Measurements from ENCODE around the gene EXOC2. TPM values are rescaled to one million over a fixed set of nuclear protein-coding genes. Genes with fewer than 3 reads are reported as not detected.
A peak's percentile ranks its signal among the peaks of the same experiment; 100 is the strongest.
"Not testable (repeated sequence)": the region's sequence is repeated elsewhere in the genome, so short reads cannot be mapped to it uniquely, and the experiment has no call there.

The EXOC2 gene
- total RNA-seq, 1 donor from 2014 or later: 27.2 TPM

- DNase-seq (ENCODE audit: low spot score) (no peak), ATAC-seq (peak; percentile 80)
- intact Hi-C loops (cut with DNase I): no loop called here
These were observed 130.8 kb downstream of the EXOC2 start for GRCh38 chr6:562052-562676.

GRCh38 chr6:561335-561734, 131.6 kb downstream of the EXOC2 start:
- intact Hi-C loops (cut with DNase I); ATAC-seq; DNase-seq (ENCODE audit: low spot score): not testable (repeated sequence)

- no peak for DNase-seq (ENCODE audit: low spot score)
- intact Hi-C loops (cut with DNase I): no loop called here
- ATAC-seq: no peak
These were observed 134.0 kb downstream of the EXOC2 start for GRCh38 chr6:558959-559358.

- intact Hi-C loops (cut with DNase I): no loop called here
- ATAC-seq: no peak
These were observed 134.8 kb downstream of the EXOC2 start for GRCh38 chr6:558089-558488.

DNA sequence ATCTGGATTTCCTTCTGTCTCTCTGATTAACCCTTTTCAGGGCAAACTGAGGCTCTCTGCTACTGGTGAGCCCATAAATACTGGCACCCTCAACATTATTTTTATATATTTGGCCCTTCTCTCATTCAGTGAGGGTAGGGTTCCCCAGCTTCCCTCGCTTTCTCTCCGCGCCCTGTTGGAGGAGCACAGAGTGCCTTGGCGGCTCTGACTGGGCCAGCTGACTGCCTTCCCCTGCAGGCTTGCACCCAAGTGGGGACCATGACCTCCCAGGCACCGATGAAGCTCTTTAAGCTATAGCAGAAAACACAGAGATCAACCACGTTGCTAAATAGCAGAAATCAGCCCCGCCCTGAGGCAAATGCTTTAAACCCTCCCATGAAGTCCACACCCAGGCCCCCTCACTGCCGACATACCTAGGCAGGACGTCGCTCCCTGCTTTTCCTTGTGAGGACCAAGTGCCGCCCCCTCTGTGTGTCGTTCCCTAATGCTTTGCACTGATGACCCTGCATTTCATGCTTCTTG, 141.0 kb downstream of the EXOC2 start:
- DNase-seq (ENCODE audit: low spot score) (no peak), ATAC-seq (no peak)
- intact Hi-C loops (cut with DNase I): no loop called here

More at GRCh38 chr6:558089-558488, 134.8 kb downstream of the EXOC2 start:
- no peak for DNase-seq (ENCODE audit: low spot score)

GRCh38 chr6:551405-551804, 141.5 kb downstream of the EXOC2 start:
- ATAC-seq (peak; percentile 62), DNase-seq (ENCODE audit: low spot score) (no peak)
- intact Hi-C loops (cut with DNase I): no loop called here

DNA sequence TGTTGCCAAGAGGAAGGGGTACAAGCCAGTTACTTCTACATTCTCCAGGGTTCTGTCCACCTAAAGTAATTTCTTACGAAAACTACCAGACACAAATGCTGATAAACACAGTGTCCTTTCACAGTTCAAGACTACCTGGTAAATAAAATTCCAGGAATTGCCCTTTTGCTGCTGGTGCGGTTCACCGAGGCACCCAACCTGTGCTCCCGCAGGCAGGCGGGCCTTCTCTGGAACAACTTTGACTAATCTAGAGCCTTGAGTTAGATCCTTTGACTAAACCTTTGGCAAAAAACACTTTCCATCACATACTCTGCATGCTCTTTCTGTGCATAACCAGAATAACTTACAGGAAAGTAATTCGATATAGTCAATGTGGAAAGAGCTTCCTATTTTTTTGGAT, 143.0 kb downstream of the EXOC2 start:
- DNase-seq (ENCODE audit: low spot score) (no peak), ATAC-seq (no peak)
- intact Hi-C loops (cut with DNase I): no loop called here

- intact Hi-C loops (cut with DNase I): no loop called here
- no peak for DNase-seq (ENCODE audit: low spot score)
These were observed 144.4 kb downstream of the EXOC2 start for GRCh38 chr6:548517-548916.

DNA sequence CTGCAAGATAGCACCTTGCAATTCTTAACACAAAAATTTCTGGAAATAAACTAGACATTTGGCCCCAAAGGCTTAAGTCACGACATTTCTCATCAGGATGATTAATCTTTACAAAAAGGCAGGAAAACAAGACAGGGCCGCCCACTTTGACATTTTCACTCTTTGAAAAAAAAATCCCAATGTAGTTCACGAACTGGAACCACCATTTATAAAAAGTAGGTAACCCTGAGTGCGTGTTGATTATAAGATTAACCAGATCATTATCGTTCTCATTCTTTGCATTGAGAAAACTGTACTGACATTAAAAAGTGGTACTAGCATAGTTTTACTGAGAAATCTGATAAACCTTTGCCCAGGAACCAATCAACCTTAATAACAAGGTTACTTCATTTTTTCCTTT, 144.8 kb downstream of the EXOC2 start:
- DNase-seq (ENCODE audit: low spot score): no peak
- intact Hi-C loops (cut with DNase I): no loop called here

More at GRCh38 chr6:548517-548916, 144.4 kb downstream of the EXOC2 start:
- no peak for ATAC-seq

DNA sequence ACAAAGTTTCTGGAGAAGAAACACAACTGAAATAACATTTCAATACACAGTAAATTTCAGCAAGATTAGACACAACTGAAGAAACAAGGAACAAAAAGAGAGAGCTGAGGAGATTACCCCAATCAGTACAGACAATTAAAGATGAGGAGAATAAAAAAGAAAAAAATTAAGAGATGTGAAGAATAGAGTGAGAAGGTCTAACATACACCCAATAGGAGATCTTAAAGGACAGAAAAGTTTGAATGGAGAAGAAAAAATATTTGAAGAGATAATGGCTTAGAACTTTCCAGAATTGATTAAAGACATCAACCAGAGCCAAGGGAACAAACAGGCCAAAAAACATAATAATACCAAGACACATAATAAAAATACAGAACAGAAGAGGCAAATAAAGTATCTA, 152.4 kb downstream of the EXOC2 start:
- ATAC-seq (no peak), DNase-seq (ENCODE audit: low spot score) (no peak)
- intact Hi-C loops (cut with DNase I): no loop called here

More for the DNA sequence above, 144.8 kb downstream of the EXOC2 start:
- no peak for ATAC-seq

GRCh38 chr6:537114-537513, 155.8 kb downstream of the EXOC2 start:
- intact Hi-C loops (cut with DNase I): no loop called here
- ATAC-seq (no peak), DNase-seq (ENCODE audit: low spot score) (no peak)

DNA sequence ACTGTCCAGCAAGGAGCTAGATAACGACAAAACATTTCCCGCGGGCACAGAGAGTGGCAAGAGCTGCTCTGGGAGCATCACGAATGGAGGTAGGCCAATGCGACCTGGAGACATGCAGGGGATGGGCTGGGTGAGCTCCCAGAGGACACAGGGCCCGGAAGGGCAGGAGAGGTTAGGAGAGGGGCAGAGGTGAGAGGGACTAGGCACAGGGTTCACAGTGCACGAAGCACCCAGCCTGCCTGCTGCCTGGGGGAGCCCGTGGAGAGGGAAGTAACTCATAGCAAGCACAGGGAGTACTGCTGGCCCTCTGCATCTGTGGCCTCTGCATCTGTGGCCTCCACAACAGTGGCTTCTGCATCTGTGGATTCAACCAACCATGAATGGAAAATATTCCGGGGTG, 162.5 kb downstream of the EXOC2 start:
- intact Hi-C loops (cut with DNase I): no loop called here
- DNase-seq (ENCODE audit: low spot score) (no peak), ATAC-seq (no peak)

- no peak for DNase-seq (ENCODE audit: low spot score)
- no peak for ATAC-seq
- intact Hi-C loops (cut with DNase I): no loop called here
These were observed 163.9 kb downstream of the EXOC2 start for GRCh38 chr6:528989-529388.

DNA sequence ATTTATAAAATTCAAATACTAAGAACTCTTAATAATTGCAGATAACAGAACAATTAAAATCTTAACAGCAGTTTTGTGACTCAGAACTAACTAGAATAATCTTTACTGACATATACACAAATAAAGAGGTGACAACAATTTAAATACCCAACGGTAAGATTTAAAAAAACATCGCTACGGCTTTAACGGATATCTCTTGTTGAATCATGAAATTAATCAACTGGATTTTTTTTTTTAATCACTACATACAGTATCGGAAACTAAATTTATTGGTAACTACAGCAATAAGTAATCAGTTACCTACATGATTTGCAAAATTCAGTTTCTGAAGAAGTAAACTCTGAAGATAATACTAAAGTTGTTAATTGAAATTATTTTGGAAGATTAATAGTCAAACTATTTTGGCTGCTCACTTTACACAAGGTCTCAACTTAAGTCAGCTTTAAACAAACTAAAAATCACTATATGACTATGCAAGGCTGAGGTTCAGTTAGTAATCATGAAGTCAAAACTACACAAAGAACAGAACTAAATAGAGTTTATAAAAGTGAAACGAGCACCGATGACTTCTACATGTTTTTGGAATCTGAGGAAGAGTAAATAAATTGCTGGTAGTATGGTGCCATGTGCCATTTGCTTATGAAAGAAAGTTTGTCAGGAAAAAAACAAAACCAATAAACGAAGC, 164.8 kb downstream of the EXOC2 start:
- DNase-seq (ENCODE audit: low spot score) (no peak), ATAC-seq (no peak)
- intact Hi-C loops (cut with DNase I): no loop called here

DNA sequence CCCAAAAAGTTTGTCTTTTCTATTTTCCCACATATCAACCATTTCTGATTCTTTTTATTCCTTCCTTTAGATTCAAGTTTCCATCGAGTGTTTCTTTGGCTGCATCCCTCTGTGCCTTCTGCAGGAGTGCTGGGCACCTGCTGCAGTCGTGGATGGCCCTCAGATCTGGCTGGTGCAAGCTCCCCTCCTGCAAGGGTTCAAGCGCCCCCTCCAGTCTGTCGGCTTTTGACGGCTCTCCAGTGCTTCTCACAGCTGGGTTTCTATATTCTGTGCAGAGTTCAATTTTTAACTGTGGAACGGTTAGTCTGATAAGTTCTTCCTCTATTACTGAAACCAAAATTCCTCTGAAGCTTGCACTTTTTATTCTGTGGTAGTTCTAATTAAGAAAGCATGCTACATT, 168.1 kb downstream of the EXOC2 start:
- no peak for DNase-seq (ENCODE audit: low spot score)

DNA sequence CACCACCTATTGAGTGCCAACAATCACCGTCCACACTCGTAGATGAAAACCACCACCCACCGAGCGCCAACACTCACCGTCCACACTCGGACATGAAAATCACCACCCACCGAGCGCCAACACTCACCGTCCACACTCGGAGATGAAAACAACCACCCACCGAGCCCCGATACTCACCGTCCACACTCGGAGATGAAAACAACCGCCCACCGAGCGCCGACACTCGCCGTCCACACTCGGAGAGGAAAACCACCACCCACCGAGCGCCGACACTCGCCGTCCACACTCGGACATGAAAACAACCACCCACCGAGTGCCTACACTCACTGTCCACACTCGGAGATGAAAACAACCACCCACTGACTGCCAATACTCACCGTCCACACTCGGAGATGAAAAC, 172.1 kb downstream of the EXOC2 start:
- no peak for DNase-seq (ENCODE audit: low spot score)
- no peak for ATAC-seq
- intact Hi-C loops (cut with DNase I): no loop called here

More for the DNA sequence above, 168.1 kb downstream of the EXOC2 start:
- intact Hi-C loops (cut with DNase I): no loop called here
- ATAC-seq: no peak

GRCh38 chr6:518218-518617, 174.7 kb downstream of the EXOC2 start:
- ATAC-seq: no peak
- intact Hi-C loops (cut with DNase I): no loop called here
- DNase-seq (ENCODE audit: low spot score): no peak

GRCh38 chr6:516213-516612, 176.7 kb downstream of the EXOC2 start:
- ATAC-seq: no peak
- intact Hi-C loops (cut with DNase I): no loop called here
- DNase-seq (ENCODE audit: low spot score): no peak

DNA sequence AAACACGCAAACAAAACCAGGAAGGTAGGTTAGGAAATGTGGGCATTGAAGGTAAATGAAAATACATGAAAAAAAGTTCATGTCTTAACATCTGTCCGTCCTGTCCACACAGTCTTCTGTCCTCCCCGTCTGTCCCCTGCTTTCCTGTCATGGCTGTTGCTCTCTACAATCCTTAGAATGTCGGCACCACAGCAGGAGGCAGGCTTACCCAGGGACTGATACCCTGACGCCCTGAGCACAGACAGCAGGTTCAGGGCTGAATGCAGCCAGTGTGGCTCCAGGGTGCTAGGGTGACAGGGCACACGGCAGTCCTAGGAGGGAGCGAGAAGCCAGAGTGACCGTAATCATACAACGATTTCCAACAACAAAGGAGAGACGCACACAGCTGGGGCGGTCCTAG, 177.7 kb downstream of the EXOC2 start:
- ATAC-seq: no peak
- DNase-seq (ENCODE audit: low spot score): no peak
- intact Hi-C loops (cut with DNase I): no loop called here

GRCh38 chr6:514396-514978, 178.5 kb downstream of the EXOC2 start:
- DNase-seq (ENCODE audit: low spot score) (no peak), ATAC-seq (peak; percentile 62)
- intact Hi-C loops (cut with DNase I): no loop called here
